GM13977 (cell line): Measurements from ENCODE around the gene ZBTB7A.

Source experiments
- DNase-seq: peaks from one replicate; pipeline ENCODE4 v3.0.0; 2012; ENCODE audit warnings: low spot score
- CTCF ChIP-seq: IDR thresholded peaks from 2 replicates; pipeline ENCODE4 v1.5.1; 2012; ENCODE audit warnings: mild to moderate bottlenecking, control low read depth; ENCODE audit not compliant: insufficient read depth; ENCODE audit errors: extremely low read depth, missing control alignments
- in situ Hi-C: fragments of 300-500 bp; cut with MboI; formaldehyde crosslinking; loops from one replicate; pipeline ENCODE4 v1.12.0; 2022; ENCODE audit warnings: low sequenced_read_pairs, low pct_unique_long_range_greater_than_20kb, mixed read lengths, inconsistent platforms; ENCODE audit not compliant: unreplicated experiment

Gene ZBTB7A

GRCh38 chr19:4042731-4043082 is 24.0 kb downstream of the ZBTB7A start:
- no peak for TF ChIP-seq CTCF
- in situ Hi-C loops, result no loop called here
- DNase-seq, result no peak

DNA sequence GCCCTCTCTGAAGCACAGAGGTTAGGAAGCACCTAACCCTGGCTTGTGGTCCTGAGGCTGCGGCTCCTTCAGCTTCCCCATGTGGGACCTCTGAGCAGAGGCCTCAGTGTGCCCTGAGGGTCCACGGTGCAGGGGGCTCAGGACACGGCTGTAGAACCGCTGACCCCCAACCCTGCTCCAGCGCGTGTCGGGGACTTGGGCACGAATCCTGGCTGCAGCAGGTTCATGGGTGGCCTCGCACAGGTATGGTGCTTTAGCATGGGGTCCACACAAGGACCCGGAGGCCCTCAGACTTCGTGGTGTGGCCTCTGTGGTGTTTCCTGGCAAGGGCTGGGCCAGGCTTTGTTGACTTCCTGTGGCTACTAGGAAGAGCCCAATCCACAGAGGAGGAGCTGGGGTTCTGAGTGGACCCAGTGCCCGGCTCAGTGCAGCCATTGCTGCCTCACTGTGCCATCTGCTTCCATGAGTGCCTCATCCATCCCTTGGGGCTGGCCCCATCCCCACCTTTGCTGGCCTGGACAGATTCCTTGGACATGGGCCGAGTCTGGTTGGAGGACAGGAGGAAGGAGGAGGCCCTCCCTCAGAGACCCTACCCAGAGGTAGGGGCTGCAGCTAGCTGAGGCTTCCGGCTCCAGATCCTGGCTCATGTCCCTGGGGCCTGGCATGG is 24.5 kb downstream of the ZBTB7A start:
- no peak for TF ChIP-seq CTCF
- in situ Hi-C loops, result no loop called here
- no peak for DNase-seq

- TF ChIP-seq CTCF, result no peak
- in situ Hi-C loops, result no loop called here
- DNase-seq, result no peak
Observed at GRCh38 chr19:4038661-4039423, 27.9 kb downstream of the ZBTB7A start.

GRCh38 chr19:4038057-4038456 is 28.6 kb downstream of the ZBTB7A start:
- no peak for DNase-seq
- in situ Hi-C loops, result no loop called here
- no peak for TF ChIP-seq CTCF

DNA sequence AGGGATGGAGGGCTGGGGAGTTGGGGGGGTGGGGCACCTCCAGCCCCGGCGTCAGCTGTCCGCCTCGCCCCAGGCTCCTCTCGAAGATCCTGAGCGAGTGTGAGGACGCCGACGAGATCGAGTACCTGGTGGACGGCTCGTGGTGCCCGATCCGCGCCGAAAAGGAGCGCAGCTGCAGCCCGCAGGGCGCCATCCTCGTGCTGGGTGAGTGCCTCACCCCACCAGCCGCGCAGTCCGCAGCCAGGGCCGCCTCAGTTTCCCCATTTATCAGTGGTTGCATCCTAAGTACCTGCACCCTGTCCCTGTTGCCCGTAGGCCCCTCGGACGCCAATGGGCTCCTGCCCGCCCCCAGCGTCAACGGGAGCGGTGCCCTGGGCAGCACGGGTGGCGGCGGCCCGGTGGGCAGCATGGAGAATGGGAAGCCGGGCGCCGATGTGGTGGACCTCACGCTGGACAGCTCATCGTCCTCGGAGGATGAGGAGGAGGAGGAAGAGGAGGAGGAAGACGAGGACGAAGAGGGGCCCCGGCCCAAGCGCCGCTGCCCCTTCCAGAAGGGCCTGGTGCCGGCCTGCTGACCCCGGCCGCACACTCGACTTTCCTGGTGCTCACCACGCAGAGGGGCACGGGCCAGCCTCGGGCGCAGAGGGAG is 29.3 kb downstream of the ZBTB7A start:
- DNase-seq, result no peak
- in situ Hi-C loops, result no loop called here
- TF ChIP-seq CTCF, result no peak

DNA sequence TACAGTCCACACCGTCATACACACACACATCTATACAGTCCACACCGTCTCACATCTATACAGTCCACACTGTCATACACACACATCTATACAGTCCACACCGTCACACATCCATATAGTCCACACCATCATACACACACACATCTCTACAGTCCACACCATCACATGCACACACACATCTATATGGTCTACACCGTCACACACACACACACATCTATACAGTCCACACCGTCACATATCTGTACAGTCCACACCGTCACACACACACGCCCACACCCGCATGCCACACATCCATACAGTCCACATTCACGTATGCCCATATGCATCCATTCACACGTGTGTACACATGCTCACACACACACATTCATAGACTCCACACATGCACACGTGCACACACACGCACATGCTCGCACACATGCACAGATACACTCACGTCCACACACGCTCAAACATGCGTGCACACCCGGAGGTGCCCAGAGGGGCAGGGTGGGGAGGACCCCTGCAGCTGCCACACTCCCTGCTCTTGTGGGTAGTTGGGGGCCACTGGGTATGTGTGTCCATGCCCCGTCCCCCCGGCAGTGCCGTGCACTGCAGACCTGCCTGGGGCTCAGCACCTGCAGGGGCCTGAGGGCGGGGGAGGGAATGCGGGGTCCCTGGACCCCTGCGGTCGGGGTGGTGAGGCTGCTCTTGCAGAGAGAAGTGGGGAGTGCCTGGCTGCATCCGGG is 30.0 kb downstream of the ZBTB7A start:
- no peak for TF ChIP-seq CTCF
- no peak for DNase-seq
- in situ Hi-C loops, result no loop called here
